ENCODE results near the gene VSTM2B.

VSTM2B gene

GRCh38 chr19:29593869-29594268 is 68.1 kb downstream of the VSTM2B start:
- DNase-seq (ENCODE audit: low read depth) = no peak

DNA sequence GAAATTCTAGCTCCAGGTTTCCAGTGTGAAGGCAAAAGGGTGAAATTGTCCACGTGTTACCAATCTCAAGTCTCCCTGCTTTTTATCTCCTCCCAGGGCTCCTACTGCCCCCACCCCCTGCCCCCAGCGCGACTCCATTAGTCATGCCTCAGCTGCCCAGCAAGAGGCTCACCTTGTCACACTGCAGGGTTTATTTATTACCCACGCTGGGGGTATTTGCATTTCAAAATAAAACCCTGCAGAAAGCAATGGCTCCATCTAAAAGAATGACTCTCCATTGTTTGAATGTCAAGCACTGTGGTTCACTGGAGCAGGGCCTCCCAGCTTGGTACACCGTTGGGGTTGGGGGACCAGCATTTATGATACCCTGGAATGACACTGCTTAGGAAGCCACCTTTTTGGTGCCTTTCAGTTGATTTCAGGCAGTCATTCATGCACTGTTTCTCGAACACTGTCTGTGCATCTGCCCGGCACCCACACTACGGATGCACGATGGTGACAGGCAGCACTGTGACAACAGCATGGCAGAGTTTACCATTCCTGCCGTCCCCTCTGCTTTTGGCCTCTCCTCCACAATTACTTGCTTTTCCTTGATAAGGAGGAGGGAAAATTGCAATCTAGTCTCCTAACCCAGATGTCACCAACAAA is 70.4 kb downstream of the VSTM2B start:
- DNase-seq (ENCODE audit: low read depth) = no peak

- no peak for DNase-seq (ENCODE audit: low read depth)
These were observed 71.2 kb downstream of the VSTM2B start for GRCh38 chr19:29596885-29597525.

DNA sequence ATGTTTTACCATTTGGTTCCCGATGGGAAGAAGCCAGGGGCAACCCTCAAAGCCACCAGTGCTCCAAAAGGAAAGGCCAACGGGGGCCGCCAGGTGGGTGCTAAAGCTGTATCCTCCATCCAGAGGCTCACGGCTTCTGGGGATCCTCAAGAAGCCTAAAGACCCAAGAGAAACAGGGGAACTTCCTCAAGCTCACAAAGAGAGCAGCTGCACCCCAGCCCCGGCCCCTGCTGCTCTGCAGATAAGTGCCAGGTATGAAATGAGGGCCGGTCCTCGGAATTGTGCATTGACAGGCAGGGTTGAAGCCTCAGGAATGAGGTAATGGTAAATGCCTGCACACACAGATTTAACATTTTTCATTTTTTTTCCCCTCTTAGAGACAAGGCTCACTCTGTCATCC is 72.2 kb downstream of the VSTM2B start:
- DNase-seq (ENCODE audit: low read depth) = no peak

DNA sequence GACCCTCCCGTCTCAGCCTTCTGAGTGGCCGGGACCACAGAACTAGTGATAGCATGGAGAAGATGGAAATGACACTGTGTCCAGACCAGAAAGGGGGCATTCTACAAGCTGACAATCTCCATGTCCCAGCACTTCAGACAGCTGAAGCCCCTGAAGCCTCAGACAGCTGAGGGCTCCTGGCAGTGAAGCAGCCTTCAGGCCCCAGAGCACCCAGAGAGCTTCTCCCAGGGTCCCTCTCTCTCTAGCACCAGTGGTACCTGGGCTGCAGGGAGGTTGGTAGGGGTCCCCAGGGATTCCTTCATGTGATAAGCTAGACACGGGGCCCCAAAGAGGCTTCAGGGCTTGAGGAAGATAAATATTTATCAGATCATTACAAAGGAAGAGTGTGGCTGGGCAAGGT is 72.7 kb downstream of the VSTM2B start:
- no peak for DNase-seq (ENCODE audit: low read depth)

DNA sequence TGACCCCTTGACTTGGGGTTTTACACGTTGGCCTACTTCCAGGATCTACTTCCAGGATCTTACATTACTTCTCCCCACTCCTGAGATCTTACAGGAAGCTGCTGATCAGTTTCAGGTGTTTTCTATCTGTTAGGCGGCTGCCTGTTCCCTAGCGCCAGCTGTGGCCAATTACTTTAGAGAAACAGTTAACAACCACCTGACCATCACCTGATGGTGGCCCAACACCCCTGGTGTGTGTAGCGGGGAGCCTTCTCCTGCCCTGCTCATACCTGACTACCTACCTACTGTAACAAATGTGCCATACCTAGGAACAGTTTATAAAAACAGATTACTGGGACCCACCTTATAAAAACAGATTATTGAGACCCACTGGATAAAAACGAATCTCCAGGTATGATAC is 77.5 kb downstream of the VSTM2B start:
- DNase-seq (ENCODE audit: low read depth) = no peak

- peak; percentile 98 for DNase-seq (ENCODE audit: low read depth)
These were observed 80.0 kb downstream of the VSTM2B start, which contains the start of gene POP4 for GRCh38 chr19:29605653-29606419. TSS of gene POP4 (plus strand) at chr19:29606283. CDS start at chr19:29606319, 36 bp downstream.

DNA sequence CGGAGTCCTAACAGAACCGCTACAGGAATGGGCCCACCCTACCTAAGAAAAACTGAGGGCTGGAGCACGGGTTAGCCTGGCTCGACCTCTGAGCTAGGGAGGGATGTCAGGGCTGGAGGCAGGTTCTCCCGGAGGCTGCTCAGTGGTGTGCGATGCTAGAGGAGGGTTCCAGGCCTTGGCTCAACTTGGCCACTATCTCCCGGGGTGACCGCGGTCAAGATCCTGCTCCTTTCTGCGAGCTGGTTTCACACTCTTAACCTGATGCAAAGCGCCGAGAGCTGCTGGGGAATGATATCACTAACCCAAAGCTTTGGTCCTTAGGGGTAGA is 80.6 kb downstream of the VSTM2B start:
- DNase-seq (ENCODE audit: low read depth) = no peak

- no peak for DNase-seq (ENCODE audit: low read depth)
These were observed 83.8 kb downstream of the VSTM2B start for GRCh38 chr19:29609636-29610035.

- no peak for DNase-seq (ENCODE audit: low read depth)
These were observed 84.4 kb downstream of the VSTM2B start for GRCh38 chr19:29610213-29610573.

- DNase-seq (ENCODE audit: low read depth) = peak; percentile 79
These were observed 84.9 kb downstream of the VSTM2B start for GRCh38 chr19:29610574-29611271.

- DNase-seq (ENCODE audit: low read depth) = no peak
These were observed 86.3 kb downstream of the VSTM2B start for GRCh38 chr19:29612121-29612520.

DNA sequence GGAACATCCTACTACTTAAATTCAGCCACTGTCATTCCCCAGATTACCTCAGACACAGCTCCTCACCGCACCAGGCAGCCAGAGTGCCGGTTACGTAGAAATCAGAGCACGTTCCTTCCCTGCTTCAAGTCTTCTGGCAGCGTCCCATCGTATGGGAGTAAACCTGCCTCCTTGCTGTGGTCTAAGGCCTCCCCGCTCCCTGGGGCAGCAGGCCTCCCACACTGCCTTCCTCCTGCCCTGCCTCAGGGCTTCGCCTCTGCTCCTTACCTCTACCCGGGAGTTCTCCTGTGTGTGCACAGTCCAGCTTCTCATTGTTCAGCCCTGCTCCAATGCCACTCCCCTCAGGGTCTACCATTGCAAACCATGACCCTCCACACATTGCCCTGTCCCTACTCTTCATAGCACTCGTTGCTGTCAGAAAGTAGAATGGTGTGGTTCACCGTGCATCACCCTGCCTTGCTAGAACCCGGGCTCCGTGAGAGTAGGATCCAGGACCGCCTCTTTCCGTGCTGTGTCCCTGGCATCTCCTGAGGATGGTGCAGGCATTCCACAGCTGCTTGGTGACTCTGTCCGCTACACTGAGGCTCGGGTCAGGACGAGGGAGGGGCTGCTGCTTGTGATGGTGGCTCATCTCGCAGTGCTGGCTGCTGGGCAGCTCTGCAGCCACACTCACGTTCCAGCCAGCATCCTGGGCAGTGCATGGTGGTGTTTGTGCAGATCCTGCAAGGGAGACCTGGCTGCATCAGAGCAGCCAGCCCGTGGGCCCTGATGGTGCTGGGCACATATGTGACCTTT is 87.2 kb downstream of the VSTM2B start:
- no peak for DNase-seq (ENCODE audit: low read depth)

DNA sequence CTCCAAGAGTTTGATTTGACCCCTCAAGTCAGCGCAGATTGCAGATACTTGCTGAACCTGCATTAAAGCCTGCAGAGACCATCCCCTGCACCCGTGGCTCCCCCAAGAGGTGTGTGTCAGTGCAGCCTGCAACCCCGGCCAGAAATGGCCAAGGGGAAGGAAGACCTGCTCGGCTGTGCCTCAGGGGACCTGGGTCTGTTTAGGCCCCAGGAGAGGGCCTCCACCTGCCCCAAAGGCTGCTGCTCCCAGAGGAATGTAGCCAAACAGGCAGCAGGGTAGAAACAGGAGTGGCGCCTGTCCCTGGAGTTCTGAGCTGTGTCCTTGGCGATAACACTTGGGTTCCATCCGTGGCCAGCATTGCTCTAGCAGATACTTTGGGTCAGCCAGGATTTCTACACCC is 88.3 kb downstream of the VSTM2B start:
- DNase-seq (ENCODE audit: low read depth) = no peak
